T-helper 1 cell treated with Interleukin-12 subunit alpha and Interleukin-12 subunit beta and Interleukin-4 antibody, amounts not matched to agents 30 μg/mL and 1 μg/mL, for 36 hours (primary cell): ENCODE results near the gene CNBD2.
"Not testable (repeated sequence)": the region's sequence is repeated elsewhere in the genome, so short reads cannot be mapped to it uniquely, and the experiment has no call there.

ENCODE experiments used
- H3K27ac Mint-ChIP-seq: one replicate; pipeline ENCODE4 v1.8.0; 2021; ENCODE audit warnings: mild to moderate bottlenecking, mixed read lengths
- H3K27me3 Mint-ChIP-seq: one replicate; pipeline ENCODE4 v1.8.0; 2021; ENCODE audit warnings: low read depth, mixed read lengths
- H3K36me3 Mint-ChIP-seq: one replicate; pipeline ENCODE4 v1.8.0; 2021; ENCODE audit warnings: low read depth, mixed read lengths
- H3K4me1 Mint-ChIP-seq: one replicate; pipeline ENCODE4 v1.8.0; 2021; ENCODE audit warnings: low read depth, mixed read lengths
- H3K4me3 Mint-ChIP-seq: one replicate; pipeline ENCODE4 v1.8.0; 2021; ENCODE audit warnings: mild to moderate bottlenecking, moderate library complexity, mixed read lengths
- H3K9me3 Mint-ChIP-seq: one replicate; pipeline ENCODE4 v1.8.0; 2021; ENCODE audit warnings: mixed read lengths

CNBD2 gene

GRCh38 chr20:36028106-36028808, 59.9 kb downstream of the CNBD2 start:
- no peaks in the 10 kb centered on the region for H3K36me3 Mint-ChIP-seq
- no peaks in the 10 kb centered on the region for H3K9me3 Mint-ChIP-seq
- H3K4me3 Mint-ChIP-seq = no peak overlapping the region
- H3K27me3 Mint-ChIP-seq = peaks cover 21% of the 10 kb centered on the region
- no peaks in the 10 kb centered on the region for H3K4me1 Mint-ChIP-seq
- H3K27ac Mint-ChIP-seq = no peak overlapping the region

DNA sequence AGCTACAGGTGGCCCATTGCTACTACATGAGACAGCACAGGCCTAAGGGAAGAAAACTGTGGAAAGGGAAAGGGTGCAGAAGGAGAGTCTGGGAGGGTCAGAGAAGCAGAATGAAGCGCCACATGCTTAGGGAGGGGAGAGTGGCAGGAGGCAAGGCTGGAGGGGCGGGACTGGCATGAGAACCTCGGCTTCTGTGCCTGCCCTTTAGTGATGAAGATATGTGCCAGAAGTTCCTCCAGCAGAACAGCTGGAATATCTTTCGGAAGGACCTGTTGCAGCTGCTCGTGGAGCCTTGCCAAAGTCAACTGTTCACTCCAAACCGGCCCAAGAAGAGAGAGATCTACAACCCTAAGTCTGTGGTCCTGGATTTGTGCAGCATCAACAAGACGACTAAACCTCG, 61.8 kb downstream of the CNBD2 start:
- no peaks in the 10 kb centered on the region for H3K4me1 Mint-ChIP-seq
- H3K27ac Mint-ChIP-seq = no peak overlapping the region
- no peak overlapping the region for H3K4me3 Mint-ChIP-seq
- peaks cover 21% of the 10 kb centered on the region for H3K27me3 Mint-ChIP-seq
- no peaks in the 10 kb centered on the region for H3K36me3 Mint-ChIP-seq
- no peaks in the 10 kb centered on the region for H3K9me3 Mint-ChIP-seq

DNA sequence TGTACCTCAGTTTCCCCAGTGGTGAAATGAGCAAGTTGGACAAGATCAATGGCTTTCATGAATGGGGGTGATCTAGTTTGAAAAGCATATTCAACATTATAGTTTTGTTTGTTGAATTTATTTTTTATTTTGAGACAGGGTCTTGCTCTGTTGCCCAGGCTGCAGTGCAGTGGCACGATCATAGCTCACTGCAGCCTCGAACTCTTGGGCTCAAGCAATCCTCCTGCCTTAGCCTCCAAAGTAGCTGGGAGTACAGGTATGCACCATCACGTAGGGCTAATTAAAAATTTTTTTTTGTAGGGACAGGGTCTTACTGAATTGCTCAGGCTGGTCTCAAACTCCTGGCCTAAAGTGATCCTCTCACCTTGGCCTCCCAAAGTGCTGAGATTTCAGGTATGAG, 63.4 kb downstream of the CNBD2 start:
- H3K9me3 Mint-ChIP-seq = no peaks in the 10 kb centered on the region
- H3K4me1 Mint-ChIP-seq = no peaks in the 10 kb centered on the region
- peaks cover 15% of the 10 kb centered on the region for H3K27me3 Mint-ChIP-seq
- no peak overlapping the region for H3K27ac Mint-ChIP-seq
- no peak overlapping the region for H3K4me3 Mint-ChIP-seq
- no peaks in the 10 kb centered on the region for H3K36me3 Mint-ChIP-seq

DNA sequence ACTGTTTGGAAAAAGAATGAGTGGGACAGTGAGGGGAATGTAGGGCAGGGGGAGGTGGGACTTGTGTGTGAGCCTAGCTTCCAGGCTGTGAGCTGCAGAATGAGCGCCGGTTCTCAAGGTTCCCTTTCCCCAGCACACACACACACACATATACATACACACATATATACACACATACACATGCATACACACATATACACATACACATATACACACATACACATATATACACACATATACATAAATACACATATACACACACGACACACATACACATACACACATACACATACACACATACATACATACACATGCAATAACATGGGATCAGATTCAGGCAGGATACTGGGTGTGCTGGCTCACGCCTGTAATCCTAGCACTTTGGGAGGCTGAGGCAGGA, 66.5 kb downstream of the CNBD2 start:
- Mint-ChIP-seq H3K9me3 (no peaks in the 10 kb centered on the region), H3K27me3 (peaks cover 11% of the 10 kb centered on the region), H3K4me3 (no peak overlapping the region), H3K27ac (no peak overlapping the region), H3K4me1 (no peaks in the 10 kb centered on the region), H3K36me3 (no peaks in the 10 kb centered on the region)

GRCh38 chr20:36035745-36036144, 67.4 kb downstream of the CNBD2 start:
- no peak overlapping the region for H3K4me3 Mint-ChIP-seq
- H3K4me1 Mint-ChIP-seq = no peaks in the 10 kb centered on the region
- no peaks in the 10 kb centered on the region for H3K36me3 Mint-ChIP-seq
- no peaks in the 10 kb centered on the region for H3K9me3 Mint-ChIP-seq
- H3K27ac Mint-ChIP-seq = no peak overlapping the region
- peaks cover 10% of the 10 kb centered on the region for H3K27me3 Mint-ChIP-seq

- H3K27ac Mint-ChIP-seq = no peak overlapping the region
- H3K4me1 Mint-ChIP-seq = no peaks in the 10 kb centered on the region
- H3K4me3 Mint-ChIP-seq = no peak overlapping the region
- H3K36me3 Mint-ChIP-seq = no peaks in the 10 kb centered on the region
- peaks cover 4% of the 10 kb centered on the region for H3K27me3 Mint-ChIP-seq
- no peaks in the 10 kb centered on the region for H3K9me3 Mint-ChIP-seq
Measured at GRCh38 chr20:36036688-36037087, 68.3 kb downstream of the CNBD2 start.

- Mint-ChIP-seq H3K4me3 (no peak overlapping the region), H3K9me3 (no peaks in the 10 kb centered on the region), H3K36me3 (no peaks in the 10 kb centered on the region), H3K27ac (no peak overlapping the region), H3K27me3 (peaks cover 4% of the 10 kb centered on the region), H3K4me1 (peaks cover 3% of the 10 kb centered on the region)
Measured at GRCh38 chr20:36040571-36040970, 72.2 kb downstream of the CNBD2 start.

- H3K36me3 Mint-ChIP-seq = peaks cover 12% of the 10 kb centered on the region
- peaks cover 4% of the 10 kb centered on the region for H3K27me3 Mint-ChIP-seq
- H3K4me3 Mint-ChIP-seq = no peak overlapping the region
- peaks cover 20% of the 10 kb centered on the region for H3K4me1 Mint-ChIP-seq
- no peak overlapping the region for H3K27ac Mint-ChIP-seq
- H3K9me3 Mint-ChIP-seq = no peaks in the 10 kb centered on the region
Measured at GRCh38 chr20:36043441-36043840, 75.1 kb downstream of the CNBD2 start.

DNA sequence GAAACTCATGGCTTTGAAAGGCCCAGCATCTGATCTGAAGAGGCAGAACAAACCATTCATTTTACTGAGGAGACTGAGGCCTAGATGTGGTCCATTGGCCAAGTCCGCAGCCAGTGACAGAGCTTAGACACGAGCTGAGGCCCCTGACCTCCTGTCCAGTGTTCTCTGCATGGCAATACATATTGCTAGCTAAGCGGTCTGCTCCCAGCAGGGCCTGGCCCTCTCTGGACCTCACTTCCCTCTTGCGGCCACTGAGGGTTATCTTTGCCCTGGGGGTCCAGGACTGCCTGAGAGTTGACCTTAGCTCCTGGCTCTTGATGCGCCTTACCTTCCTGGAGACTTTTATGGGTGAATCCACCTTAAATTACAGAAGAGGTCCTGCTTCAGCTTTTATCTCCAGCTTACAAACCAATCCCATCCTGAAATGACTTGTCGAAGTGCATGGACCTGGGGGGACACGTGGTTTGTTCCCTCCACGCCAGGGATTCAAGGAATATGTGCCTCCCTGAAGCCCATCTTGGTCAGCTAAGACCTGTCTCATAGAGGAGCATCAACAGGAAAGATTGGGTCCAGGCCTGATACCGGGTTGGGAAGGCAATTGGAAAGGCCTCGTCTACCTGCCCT, 75.6 kb downstream of the CNBD2 start:
- Mint-ChIP-seq H3K4me1 (peaks cover 25% of the 10 kb centered on the region), H3K27ac (no peak overlapping the region), H3K9me3 (no peaks in the 10 kb centered on the region), H3K36me3 (peaks cover 17% of the 10 kb centered on the region), H3K4me3 (no peak overlapping the region), H3K27me3 (no peaks in the 10 kb centered on the region)

- Mint-ChIP-seq H3K36me3 (peaks cover 26% of the 10 kb centered on the region), H3K27ac (no peak overlapping the region), H3K27me3 (no peaks in the 10 kb centered on the region), H3K4me1 (peaks cover 28% of the 10 kb centered on the region), H3K4me3 (no peak overlapping the region), H3K9me3 (no peaks in the 10 kb centered on the region)
Measured at GRCh38 chr20:36045373-36045714, 77.0 kb downstream of the CNBD2 start.

- not testable (repeated sequence) for H3K27me3 Mint-ChIP-seq, H3K27ac Mint-ChIP-seq, H3K9me3 Mint-ChIP-seq, H3K4me3 Mint-ChIP-seq
- Mint-ChIP-seq H3K36me3 (peaks cover 26% of the 10 kb centered on the region), H3K4me1 (peaks cover 31% of the 10 kb centered on the region)
Measured at GRCh38 chr20:36046073-36046798, 77.8 kb downstream of the CNBD2 start.

DNA sequence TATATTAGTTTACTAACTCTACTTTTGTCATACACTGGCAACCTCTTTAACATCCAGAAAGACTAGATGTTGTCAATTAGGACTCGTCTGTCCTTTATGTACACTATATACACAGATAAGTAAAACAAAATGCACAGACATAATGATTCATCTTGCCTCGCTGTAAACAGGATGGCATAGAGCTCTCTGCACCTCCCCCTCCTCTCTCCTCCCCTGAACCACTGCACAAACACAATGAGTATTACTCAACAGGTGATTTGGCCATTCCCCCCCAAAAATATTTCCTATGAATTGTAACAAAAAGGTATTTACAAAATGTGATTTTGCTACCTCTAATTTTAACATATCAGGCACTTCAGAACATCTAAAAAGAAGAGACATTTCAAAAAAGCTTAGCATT, 81.0 kb downstream of the CNBD2 start:
- peak overlapping the region; percentile 90 for H3K4me3 Mint-ChIP-seq
- peaks cover 35% of the 10 kb centered on the region for H3K4me1 Mint-ChIP-seq
- not testable (repeated sequence) for H3K27me3 Mint-ChIP-seq, H3K9me3 Mint-ChIP-seq
- H3K36me3 Mint-ChIP-seq = peaks cover 26% of the 10 kb centered on the region
- peak overlapping the region; percentile 85 for H3K27ac Mint-ChIP-seq

DNA sequence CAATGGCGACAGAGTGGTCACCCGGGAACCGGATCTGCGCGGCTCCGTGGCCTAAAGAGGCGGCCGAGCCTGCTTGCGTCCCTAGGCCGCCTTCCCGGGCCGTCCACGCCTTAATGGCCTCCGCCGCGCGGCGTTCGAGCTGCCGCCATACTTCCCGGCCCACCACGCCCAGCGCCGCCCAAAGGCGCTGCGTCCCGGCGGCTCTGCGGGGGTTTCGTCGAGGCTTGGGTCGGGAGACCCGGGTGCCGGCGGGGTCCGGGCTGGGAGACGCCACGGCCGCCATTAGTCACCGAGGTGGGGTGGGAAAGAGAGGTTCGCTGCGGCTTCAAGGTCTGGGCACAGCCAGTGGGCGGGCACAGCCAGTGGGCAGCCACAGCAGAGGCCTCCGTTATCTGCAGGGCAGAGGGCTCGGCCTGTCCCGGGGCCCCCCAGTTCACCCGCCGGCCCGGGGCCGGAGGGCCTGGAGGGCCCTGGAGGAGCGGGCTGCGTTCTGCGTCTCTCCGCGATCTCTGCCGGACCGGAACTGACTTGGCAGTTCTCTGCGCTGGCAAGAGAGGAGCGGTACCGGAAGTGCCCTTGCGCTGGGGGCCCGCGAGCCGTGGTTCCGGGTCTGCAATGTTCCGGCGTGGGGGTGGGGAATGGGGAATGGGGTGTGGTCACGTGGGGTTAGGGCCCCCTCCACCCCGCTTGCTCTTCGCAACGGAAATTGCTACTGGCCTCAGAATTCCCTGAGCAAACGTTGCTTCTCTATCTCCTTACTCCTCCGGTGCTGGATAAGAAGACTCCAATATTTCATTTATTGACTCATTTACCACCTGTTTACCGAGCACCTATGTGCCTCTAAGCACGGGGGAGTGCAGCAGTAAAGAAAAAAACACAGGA, 82.3 kb downstream of the CNBD2 start:
- peak overlapping the region; percentile 85 for H3K27ac Mint-ChIP-seq
- no peaks in the 10 kb centered on the region for H3K9me3 Mint-ChIP-seq
- H3K4me3 Mint-ChIP-seq = peak overlapping the region; percentile 90
- H3K36me3 Mint-ChIP-seq = peaks cover 26% of the 10 kb centered on the region
- peaks cover 32% of the 10 kb centered on the region for H3K4me1 Mint-ChIP-seq
- H3K27me3 Mint-ChIP-seq = peaks cover 15% of the 10 kb centered on the region

- peak overlapping the region; percentile 90 for H3K4me3 Mint-ChIP-seq
- H3K4me1 Mint-ChIP-seq = peaks cover 28% of the 10 kb centered on the region
- H3K27ac Mint-ChIP-seq = peak overlapping the region; percentile 77
- peaks cover 16% of the 10 kb centered on the region for H3K27me3 Mint-ChIP-seq
- no peaks in the 10 kb centered on the region for H3K9me3 Mint-ChIP-seq
- peaks cover 21% of the 10 kb centered on the region for H3K36me3 Mint-ChIP-seq
Measured at GRCh38 chr20:36051318-36052116, 83.1 kb downstream of the CNBD2 start.
